ENCODE data around the gene GSTK1.
A peak's percentile ranks its signal among the peaks of the same experiment; 100 is the strongest.
"Not testable (repeated sequence)": the region's sequence is repeated elsewhere in the genome, so short reads cannot be mapped to it uniquely, and the experiment has no call there.

Gene GSTK1

GRCh38 chr7:143263266-143264195 is at the start of gene GSTK1:
TSS of gene GSTK1 (plus strand) at chr7:143263441. CDS start at chr7:143263514, 73 bp downstream.
- peak; percentile 46 for DNase-seq (ENCODE audit: low read depth)

- not testable (repeated sequence) for DNase-seq (ENCODE audit: low read depth)
Measured at GRCh38 chr7:143213478-143213877, 49.8 kb upstream of the GSTK1 start.

- peak; percentile 74 for DNase-seq (ENCODE audit: low read depth)
Measured at GRCh38 chr7:143214789-143215679, 48.2 kb upstream of the GSTK1 start.

- DNase-seq (ENCODE audit: low read depth): no peak
Measured at GRCh38 chr7:143216151-143216550, 47.1 kb upstream of the GSTK1 start.

GRCh38 chr7:143216686-143217085 is 46.6 kb upstream of the GSTK1 start:
- no peak for DNase-seq (ENCODE audit: low read depth)

- DNase-seq (ENCODE audit: low read depth): no peak
Measured at GRCh38 chr7:143217806-143218205, 45.4 kb upstream of the GSTK1 start.

GRCh38 chr7:143221286-143221685 is 42.0 kb upstream of the GSTK1 start:
- DNase-seq (ENCODE audit: low read depth): no peak

GRCh38 chr7:143221737-143222136 is 41.5 kb upstream of the GSTK1 start, which contains the start of gene TAS2R40:
TSS of gene TAS2R40 (plus strand) at chr7:143222037. CDS start at chr7:143222079, 42 bp downstream.
- no peak for DNase-seq (ENCODE audit: low read depth)

- DNase-seq (ENCODE audit: low read depth): no peak
Measured at GRCh38 chr7:143222782-143223181, 40.5 kb upstream of the GSTK1 start.

- no peak for DNase-seq (ENCODE audit: low read depth)
Measured at GRCh38 chr7:143223784-143224183, 39.5 kb upstream of the GSTK1 start.

GRCh38 chr7:143225047-143225446 is 38.2 kb upstream of the GSTK1 start:
- no peak for DNase-seq (ENCODE audit: low read depth)

GRCh38 chr7:143227806-143228205 is 35.4 kb upstream of the GSTK1 start:
- peak; percentile 40 for DNase-seq (ENCODE audit: low read depth)

- DNase-seq (ENCODE audit: low read depth): peak; percentile 35
Measured at GRCh38 chr7:143229054-143229790, 34.0 kb upstream of the GSTK1 start.

- DNase-seq (ENCODE audit: low read depth): no peak
Measured at GRCh38 chr7:143230602-143231457, 32.4 kb upstream of the GSTK1 start.

GRCh38 chr7:143233816-143234532 is 29.3 kb upstream of the GSTK1 start:
- no peak for DNase-seq (ENCODE audit: low read depth)

GRCh38 chr7:143234533-143234875 is 28.7 kb upstream of the GSTK1 start:
- DNase-seq (ENCODE audit: low read depth): no peak

- DNase-seq (ENCODE audit: low read depth): no peak
Measured at GRCh38 chr7:143235561-143235960, 27.7 kb upstream of the GSTK1 start.

GRCh38 chr7:143236408-143236990 is 26.7 kb upstream of the GSTK1 start:
- no peak for DNase-seq (ENCODE audit: low read depth)

- no peak for DNase-seq (ENCODE audit: low read depth)
Measured at GRCh38 chr7:143237366-143237765, 25.9 kb upstream of the GSTK1 start.
